ENCODE data around the gene MLLT10. TPM values are rescaled to one million over a fixed set of nuclear protein-coding genes. Genes with fewer than 3 reads are reported as not detected.

The MLLT10 gene
- total and polyA plus RNA-seq, 9 of the 15 experiments (the other 6 are each of a cell fraction or from before 2014, with no cell fraction given), result 18.8 to 81.4 (median 64.2) TPM

DNA sequence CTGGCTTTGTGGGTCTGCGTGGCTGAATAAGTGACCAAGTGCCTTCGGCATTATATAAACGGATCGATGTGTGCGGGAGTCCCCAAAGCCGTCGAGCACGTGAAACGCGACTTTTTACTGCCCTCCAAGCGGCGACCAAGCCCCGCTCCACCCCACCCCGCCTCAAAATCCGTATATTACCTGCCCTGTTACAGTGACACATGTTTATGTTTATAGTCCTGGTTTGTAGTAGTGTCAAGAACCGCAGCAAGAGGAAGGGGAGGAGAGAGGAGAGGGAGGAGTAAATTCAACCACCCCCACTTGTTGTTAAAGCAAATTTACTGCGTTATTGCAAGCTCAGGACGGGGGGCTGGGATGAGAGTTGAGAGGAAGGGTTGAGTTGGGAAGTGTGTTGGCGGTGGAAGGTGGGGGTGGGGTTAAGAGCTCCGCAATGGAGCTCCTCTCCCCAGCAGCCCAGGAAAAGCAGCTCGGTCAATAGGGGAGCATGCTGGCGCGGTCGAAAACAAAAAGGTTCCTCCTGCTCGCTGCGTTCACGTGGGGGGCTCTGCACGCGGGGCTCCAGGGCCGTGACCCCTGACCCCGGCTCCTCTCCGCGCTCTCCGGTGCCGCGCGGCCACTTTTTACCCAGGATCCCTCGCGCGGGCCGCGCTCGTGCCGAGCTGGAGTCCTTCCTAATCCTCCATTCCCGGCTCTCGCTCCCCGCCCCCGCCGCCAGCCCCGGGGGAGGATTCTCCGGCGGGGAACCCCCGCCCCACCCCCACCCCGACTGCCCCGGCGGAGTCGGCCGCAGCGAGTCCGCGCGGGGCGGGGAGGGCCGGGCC is 8.5 kb upstream of the MLLT10 start, which contains the start of gene SKIDA1 (continued):
- TF ChIP-seq, protein P1, sequence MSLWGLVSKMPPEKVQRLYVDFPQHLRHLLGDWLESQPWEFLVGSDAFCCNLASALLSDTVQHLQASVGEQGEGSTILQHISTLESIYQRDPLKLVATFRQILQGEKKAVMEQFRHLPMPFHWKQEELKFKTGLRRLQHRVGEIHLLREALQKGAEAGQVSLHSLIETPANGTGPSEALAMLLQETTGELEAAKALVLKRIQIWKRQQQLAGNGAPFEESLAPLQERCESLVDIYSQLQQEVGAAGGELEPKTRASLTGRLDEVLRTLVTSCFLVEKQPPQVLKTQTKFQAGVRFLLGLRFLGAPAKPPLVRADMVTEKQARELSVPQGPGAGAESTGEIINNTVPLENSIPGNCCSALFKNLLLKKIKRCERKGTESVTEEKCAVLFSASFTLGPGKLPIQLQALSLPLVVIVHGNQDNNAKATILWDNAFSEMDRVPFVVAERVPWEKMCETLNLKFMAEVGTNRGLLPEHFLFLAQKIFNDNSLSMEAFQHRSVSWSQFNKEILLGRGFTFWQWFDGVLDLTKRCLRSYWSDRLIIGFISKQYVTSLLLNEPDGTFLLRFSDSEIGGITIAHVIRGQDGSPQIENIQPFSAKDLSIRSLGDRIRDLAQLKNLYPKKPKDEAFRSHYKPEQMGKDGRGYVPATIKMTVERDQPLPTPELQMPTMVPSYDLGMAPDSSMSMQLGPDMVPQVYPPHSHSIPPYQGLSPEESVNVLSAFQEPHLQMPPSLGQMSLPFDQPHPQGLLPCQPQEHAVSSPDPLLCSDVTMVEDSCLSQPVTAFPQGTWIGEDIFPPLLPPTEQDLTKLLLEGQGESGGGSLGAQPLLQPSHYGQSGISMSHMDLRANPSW (CRISPR knock-in tag; IDR thresholded peaks at IDR 0.05), result no peak
- no peak for TF ChIP-seq PRMT5 (CRISPR knock-in tag; IDR thresholded peaks at IDR 0.05)
- peak; percentile 46; the same call in 1 of the 2 replicates for TF ChIP-seq C11orf30 (IDR thresholded peaks at IDR 0.05; ENCODE audit: low read depth)
- TF ChIP-seq BMI1 (IDR thresholded peaks at IDR 0.05; ENCODE audit: low read length), result no peak
- no peak; the same call in 1 of the 2 replicates for TF ChIP-seq MAFF (IDR thresholded peaks at IDR 0.05; ENCODE audit: low read length)
- no peak for TF ChIP-seq CHD4 (IDR thresholded peaks at IDR 0.05; ENCODE audit: insufficient read depth, insufficient replicate concordance, low read depth, low read length, poor library complexity, severe bottlenecking)
- TF ChIP-seq L3MBTL2 (IDR thresholded peaks at IDR 0.05), result peak; percentile 84
- TF ChIP-seq ZNF3 (CRISPR knock-in tag; IDR thresholded peaks at IDR 0.05), result no peak
- peak; percentile 82 for TF ChIP-seq EGR1 (conservative IDR thresholded peaks at IDR 0.05)
- TF ChIP-seq ZKSCAN8 (CRISPR knock-in tag; IDR thresholded peaks at IDR 0.05), result no peak
- TF ChIP-seq KDM1A (IDR thresholded peaks at IDR 0.05), result peak in 1 of 2 experiments; percentile 63; a peak in 2 of 4 replicates
- no peak for TF ChIP-seq SMAD2 (IDR thresholded peaks at IDR 0.05; ENCODE audit: low read depth, low read length)
- no peak; the same call in 1 of the 2 replicates for TF ChIP-seq BRD4 (IDR thresholded peaks at IDR 0.05)
- no peak for TF ChIP-seq PCBP2 (IDR thresholded peaks at IDR 0.05; ENCODE audit: low read depth, low read length, poor library complexity, severe bottlenecking)
- no peak for TF ChIP-seq SMAD1 (IDR thresholded peaks at IDR 0.05; ENCODE audit: low read depth, low read length, partially characterized antibody)
- TF ChIP-seq EP400 (IDR thresholded peaks at IDR 0.05), result peak; percentile 97
- no peak for TF ChIP-seq KHSRP (IDR thresholded peaks at IDR 0.05)
- TF ChIP-seq TCF7L2 (IDR thresholded peaks at IDR 0.05; ENCODE audit: low read depth, low read length), result no peak
- peak; percentile 91 for TF ChIP-seq RBBP5 (IDR thresholded peaks at IDR 0.05; ENCODE audit: borderline replicate concordance, insufficient read depth, low read length, poor library complexity, severe bottlenecking)
- TF ChIP-seq, protein P2, sequence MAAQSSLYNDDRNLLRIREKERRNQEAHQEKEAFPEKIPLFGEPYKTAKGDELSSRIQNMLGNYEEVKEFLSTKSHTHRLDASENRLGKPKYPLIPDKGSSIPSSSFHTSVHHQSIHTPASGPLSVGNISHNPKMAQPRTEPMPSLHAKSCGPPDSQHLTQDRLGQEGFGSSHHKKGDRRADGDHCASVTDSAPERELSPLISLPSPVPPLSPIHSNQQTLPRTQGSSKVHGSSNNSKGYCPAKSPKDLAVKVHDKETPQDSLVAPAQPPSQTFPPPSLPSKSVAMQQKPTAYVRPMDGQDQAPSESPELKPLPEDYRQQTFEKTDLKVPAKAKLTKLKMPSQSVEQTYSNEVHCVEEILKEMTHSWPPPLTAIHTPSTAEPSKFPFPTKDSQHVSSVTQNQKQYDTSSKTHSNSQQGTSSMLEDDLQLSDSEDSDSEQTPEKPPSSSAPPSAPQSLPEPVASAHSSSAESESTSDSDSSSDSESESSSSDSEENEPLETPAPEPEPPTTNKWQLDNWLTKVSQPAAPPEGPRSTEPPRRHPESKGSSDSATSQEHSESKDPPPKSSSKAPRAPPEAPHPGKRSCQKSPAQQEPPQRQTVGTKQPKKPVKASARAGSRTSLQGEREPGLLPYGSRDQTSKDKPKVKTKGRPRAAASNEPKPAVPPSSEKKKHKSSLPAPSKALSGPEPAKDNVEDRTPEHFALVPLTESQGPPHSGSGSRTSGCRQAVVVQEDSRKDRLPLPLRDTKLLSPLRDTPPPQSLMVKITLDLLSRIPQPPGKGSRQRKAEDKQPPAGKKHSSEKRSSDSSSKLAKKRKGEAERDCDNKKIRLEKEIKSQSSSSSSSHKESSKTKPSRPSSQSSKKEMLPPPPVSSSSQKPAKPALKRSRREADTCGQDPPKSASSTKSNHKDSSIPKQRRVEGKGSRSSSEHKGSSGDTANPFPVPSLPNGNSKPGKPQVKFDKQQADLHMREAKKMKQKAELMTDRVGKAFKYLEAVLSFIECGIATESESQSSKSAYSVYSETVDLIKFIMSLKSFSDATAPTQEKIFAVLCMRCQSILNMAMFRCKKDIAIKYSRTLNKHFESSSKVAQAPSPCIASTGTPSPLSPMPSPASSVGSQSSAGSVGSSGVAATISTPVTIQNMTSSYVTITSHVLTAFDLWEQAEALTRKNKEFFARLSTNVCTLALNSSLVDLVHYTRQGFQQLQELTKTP (IDR thresholded peaks at IDR 0.05; ENCODE audit: low read depth in 1 of 2, partially characterized antibody in 2 of 2), result peak; percentile 59 to 83
- TF ChIP-seq NFIC (IDR thresholded peaks at IDR 0.05), result peak; percentile 30; the same call in 1 of the 2 replicates
- TF ChIP-seq ZC3H4 (CRISPR knock-in tag; IDR thresholded peaks at IDR 0.05; ENCODE audit: borderline replicate concordance), result peak; percentile 67
- peak; percentile 65 for TF ChIP-seq SMARCE1 (IDR thresholded peaks at IDR 0.05)
